Measurements from ENCODE around the gene CACYBP.
A peak's percentile ranks its signal among the peaks of the same experiment; 100 is the strongest.

The CACYBP gene

DNA sequence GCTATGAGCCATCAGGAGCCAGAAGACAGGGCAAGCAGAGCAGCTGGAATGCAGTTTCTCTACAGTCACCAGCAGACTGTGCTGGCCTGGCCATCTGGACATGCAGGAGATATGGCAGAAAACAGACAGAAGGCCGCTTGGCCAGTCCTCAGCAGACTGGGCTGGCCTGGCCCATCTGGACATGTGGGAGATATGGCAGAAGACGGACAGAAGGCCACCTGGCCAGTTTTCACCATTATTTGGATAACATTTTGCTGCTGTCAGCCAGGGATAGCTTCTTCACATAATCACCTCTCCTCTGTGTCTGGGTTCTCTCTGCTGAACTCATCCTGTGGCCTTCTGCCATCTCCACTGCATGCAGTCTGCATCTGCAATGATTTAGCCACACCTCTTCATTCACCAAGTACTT lies 25.0 kb upstream of the CACYBP start:
- DNase-seq (ENCODE audit: low read depth) = no peak

DNA sequence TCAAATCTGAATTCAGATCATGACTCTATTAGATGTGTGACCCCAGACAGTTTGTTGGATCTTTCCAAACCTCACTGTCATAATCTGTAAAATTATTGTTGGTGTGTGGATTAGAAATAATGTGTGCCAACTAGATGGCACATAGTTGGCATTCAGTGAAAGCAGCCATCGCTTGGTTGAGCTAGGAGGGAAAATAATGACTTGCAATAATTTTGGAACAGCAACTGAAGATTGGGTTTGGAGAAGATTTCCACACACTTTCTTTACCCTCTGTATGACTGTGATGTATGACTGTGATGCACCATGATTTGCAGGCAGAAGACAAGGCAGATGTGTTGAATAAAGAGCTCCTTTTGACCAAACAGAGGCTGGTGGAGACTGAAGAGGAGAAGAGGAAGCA lies 24.0 kb upstream of the CACYBP start:
- no peak for DNase-seq (ENCODE audit: low read depth)

DNA sequence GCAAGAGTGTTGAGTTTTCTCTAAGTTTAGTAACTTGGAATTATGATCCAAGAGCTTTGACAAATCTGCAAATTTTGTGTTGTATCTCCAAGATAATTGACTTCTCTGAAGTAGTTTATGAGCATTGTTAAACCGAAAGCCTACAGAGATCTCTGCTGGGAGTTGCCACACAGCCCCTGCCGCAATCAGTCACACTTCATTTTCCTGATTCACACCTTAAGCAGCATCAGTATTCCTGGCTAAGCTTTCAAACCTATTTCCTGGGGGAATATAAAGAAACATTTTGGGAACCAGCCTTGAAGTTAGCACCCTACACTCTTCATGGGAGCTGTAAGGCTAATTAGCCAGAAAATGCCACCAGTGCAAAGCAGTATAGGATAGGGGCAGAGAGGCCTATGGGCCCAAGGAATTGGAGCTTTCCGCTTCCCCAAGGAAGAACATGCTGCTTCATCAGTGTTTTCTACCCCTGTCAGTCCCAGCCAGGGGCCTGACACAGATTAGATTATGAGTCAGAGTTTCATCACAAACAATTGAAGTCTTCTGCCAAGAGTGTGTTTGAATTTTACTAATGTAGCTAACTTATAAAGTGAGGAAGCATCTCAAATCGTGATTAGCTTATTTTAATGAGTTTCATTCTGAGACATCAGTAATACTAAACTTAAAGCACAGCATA lies 23.2 kb upstream of the CACYBP start:
- no peak for DNase-seq (ENCODE audit: low read depth)

DNA sequence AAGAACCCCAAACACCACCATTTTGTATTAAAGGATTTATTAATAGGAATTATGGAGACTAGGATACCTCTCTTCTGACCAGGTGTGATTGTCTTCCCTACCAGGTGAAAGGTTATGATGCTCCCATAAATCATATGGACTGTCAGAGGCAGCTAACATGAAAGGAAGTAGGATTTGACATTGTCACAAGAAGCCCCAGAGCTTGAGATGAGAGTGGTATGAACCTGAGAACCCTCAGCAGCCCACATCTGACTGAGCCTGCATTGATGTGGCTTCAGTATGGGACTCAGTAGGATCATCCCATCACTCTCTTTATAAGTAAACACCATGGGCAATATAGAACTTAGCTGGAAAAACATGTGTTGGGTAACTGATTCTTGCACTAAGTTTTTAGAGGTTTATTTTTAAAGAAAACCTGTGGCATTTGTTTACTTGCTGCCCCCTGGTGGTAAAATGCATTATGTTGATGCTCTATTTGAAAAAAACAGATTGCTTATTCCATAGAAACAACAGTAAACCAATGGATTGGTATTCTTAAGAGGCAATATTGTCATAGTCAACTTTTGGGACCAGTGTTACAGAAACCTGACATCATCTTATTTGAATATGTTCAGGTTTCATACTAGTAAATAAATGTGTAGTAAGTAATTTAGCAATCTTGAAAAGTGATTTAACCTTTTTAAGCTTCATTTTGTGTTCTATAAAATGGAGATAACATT lies 16.6 kb upstream of the CACYBP start:
- DNase-seq (ENCODE audit: low read depth) = no peak

DNA sequence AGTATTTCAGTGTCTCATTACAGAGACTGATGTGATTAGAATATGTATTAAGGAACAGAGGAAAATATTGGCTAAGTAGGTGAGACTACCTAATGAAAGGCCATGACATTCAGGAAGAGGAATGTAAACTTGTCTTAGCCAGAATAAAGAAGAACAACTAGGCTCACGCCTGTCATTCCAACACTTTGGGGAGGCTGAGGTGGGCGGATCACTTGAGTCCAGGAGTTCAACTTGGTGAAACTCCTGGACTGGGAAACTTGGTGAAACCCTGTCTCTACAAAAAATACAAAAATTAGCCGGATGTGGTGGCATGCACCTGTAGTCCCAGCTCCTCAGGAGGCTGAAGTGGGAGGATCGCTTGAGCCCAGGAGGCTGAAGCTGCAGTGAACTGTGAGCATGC lies 14.8 kb upstream of the CACYBP start:
- no peak for DNase-seq (ENCODE audit: low read depth)

- DNase-seq (ENCODE audit: low read depth) = no peak
These were observed 11.2 kb upstream of the CACYBP start for GRCh38 chr1:174988539-174988938.

GRCh38 chr1:174988986-174989385 lies 10.8 kb upstream of the CACYBP start:
- no peak for DNase-seq (ENCODE audit: low read depth)

GRCh38 chr1:174989536-174990220 lies 10.1 kb upstream of the CACYBP start:
- no peak for DNase-seq (ENCODE audit: low read depth)

- DNase-seq (ENCODE audit: low read depth) = no peak
These were observed 9.3 kb upstream of the CACYBP start for GRCh38 chr1:174990382-174990999.

- DNase-seq (ENCODE audit: low read depth) = no peak
These were observed 8.3 kb upstream of the CACYBP start for GRCh38 chr1:174991473-174991872.

DNA sequence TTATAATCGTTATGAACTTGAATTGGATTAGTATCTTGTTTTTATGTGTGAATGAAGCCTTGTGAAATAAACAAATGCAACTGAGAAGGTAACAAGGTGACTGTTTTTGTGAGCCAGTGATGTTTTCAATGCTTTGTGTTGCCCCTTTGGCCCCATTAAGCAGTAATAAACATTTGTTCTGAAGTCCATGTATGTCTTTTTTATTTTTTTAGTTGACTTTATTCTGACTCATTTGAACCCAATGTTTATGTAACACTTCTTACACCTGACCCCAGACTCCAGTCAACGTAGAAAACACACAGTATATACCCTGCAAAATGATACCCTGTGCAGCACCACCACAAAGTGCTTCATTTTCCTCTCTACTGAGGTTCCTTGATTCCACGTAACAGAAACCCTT lies 4.6 kb upstream of the CACYBP start:
- no peak for DNase-seq (ENCODE audit: low read depth)

- DNase-seq (ENCODE audit: low read depth) = peak; percentile 70
These were observed 3.8 kb upstream of the CACYBP start for GRCh38 chr1:174995916-174996315.

DNA sequence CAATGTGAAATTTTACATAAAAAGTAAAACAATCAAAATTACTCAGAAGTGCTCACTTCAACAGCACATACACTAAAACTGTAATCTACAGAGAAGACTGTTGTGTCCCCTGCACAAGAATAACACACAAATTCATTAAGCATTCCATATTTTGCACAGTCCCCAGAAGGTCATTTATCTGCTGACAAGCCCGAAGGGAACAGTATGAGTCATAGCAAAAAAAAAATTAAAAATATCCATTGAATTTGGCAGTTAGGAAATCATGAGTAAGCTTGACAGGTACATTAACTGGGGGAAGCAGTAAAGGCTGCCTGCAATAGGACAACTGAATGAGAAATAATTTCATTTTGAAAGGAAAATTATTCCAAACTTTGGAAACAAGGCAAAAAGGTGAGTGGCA lies 3.3 kb upstream of the CACYBP start:
- no peak for DNase-seq (ENCODE audit: low read depth)

DNA sequence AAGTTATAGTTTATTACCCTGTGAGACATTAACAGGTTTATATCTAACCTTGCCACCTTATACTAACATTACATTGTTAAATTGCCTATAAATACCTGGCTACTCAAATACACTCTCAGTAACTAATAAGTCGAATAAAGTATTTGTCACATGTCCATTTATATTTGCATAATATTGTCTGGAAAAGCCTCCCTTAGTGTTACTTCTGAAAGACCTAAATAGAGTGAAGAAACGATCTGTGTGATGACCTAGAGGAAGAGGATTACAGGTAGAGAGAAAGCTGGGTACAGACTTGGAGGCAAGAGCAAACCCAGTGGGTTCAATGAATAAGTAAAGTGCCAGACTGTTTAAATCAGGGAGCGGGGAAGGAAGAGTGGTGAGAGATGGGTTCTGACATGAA lies 2.7 kb upstream of the CACYBP start:
- DNase-seq (ENCODE audit: low read depth) = no peak

DNA sequence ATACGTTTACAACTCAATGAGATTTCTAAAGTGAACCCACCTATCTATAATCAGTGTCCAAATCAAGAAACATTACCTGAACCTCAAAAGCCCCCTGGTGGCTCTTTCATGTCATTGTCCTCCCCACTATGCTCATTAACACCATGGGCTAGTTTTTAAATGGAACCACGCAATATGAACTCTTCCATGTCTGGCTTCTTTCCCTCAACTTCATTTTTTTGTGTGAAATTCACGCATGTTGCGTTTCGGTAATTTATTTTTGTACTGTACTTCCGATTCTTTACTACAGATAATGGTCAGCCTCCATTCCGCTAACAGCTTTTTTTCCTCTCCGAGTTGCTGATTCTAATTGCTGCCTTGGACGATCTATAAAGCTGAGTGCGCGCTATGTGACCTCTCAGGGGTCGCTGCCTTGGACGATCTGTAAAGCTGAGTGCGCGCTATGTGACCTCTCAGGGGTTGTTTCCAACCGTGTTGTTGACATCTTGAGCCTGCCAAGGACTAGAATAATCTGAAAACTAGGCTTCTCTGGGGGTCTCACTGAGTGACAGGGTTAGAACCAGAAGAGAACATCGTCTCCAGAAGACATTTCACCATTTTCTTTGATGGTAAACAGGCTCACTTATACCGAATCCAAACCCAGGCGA lies 1.1 kb upstream of the CACYBP start:
- no peak for DNase-seq (ENCODE audit: low read depth)

DNA sequence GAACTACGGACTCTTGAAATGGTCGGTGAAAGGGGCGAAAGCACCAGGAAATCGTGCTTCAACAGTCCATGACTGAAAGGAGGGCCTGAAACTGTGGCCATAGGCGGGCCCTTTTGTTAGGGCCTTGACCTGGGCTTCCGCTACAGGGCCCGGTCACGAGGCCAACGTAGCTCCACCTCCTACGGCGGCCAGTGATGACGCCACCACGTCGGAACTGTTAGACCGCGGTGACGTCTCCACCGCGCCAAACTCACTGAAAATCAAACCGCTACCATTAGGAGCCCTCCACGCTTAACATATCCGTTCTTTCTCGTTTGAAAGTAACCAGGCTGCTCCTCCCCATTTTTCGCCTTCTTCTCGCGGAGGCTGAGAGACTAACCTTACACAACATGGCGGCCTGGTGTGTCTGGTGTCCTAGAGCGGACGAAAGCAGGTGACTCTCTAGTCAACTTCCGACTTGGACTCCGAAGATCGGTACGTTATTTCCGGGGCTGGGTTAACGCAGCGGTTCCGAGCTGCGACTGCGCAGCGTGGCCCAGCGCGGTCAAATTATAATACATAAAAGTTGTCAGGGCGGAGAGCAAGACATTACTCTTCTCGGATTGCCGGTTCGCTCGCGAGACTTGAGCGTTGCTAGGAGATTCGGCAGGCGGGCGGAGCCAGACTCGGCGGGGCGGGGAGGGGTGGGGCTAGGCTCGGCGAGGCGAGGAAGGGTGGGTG lies 371 bp upstream of the CACYBP start:
- DNase-seq (ENCODE audit: low read depth) = peak; percentile 97

DNA sequence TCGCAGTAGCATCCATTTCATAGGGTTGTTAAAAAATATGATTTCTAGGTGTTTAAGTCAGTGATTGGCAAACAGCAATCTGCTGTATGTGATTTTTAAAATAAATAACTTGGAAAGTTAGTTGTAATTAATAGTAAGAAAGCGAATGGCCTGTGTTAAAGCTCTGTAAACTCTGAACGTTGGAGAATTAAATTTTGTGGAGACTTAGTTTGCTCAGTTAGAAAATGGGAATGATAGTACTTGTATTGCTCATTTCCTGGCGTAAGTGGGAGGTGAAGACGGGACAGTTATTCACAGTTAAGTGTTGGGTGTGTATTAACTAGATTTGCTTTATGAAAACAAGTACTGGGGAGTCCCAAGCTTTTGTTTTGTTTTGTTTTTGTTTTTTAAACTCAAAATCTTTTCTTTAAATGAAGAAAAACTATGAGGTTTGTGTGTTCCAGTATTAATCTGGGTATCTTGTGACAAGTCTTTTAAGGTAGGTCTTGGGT lies 995 bp downstream of the CACYBP start:
- DNase-seq (ENCODE audit: low read depth) = no peak

DNA sequence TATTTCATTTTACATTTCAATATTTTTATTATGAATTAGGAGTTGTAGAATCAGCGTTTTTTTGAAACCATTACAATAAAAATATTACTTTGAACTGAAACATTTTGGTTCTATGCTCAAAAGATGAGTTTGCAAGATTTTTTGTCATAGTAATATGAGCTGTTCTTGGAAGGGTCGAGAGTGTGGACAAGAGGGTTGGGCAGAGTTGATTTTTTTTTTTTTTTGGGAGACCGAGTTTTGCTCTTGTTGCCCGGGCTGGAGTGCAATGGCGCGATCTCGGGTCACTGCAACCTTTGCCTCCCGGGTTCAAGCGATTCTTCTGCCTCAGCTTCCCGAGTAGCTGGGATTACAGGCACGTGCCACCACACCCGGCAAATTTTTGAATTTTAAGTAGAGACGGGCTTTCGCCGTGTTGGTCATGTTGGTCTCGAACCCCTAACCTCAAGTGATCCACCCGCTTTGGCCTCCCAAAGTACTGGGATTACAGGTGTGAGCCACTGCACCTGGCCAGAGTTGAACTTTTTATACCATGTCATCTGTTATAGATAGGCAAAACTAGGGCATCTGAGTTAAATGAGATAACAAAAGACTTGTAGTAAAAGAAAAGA lies 3.3 kb downstream of the CACYBP start:
- DNase-seq (ENCODE audit: low read depth) = no peak

DNA sequence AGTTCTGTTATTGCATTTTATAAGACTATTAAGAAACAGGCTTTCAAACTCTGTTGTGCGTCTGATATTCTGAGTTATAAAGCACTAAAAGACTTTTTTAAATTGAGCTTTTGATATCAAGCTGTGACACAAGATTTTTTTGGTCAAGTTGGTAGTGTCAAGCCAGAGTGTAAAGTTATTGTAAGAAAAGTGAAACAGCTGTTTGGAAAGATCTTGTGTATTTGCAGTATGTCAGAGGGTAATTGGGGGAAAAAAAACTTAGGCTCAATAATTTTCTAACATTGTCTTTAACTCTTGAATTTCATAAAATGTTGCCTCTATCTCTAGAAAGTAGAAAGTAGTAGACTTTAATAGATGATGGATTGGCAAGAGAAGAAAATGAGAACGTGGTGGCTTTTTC lies 3.8 kb downstream of the CACYBP start:
- no peak for DNase-seq (ENCODE audit: low read depth)

- DNase-seq (ENCODE audit: low read depth) = no peak
These were observed 5.5 kb downstream of the CACYBP start for GRCh38 chr1:175005085-175005783.
